K562 (cell line): ENCODE measurements around the gene TMEM245. TPM values are rescaled to one million over a fixed set of nuclear protein-coding genes. Genes with fewer than 3 reads are reported as not detected.

ENCODE experiments used
- CC2D1A ChIP-seq: fragments of 450-650 bp; IDR thresholded peaks from 2 replicates; pipeline ENCODE4 v1.6.1; 2017; ENCODE audit warnings: mild to moderate bottlenecking
- FOXM1 ChIP-seq, 2 experiments: fragments of 450-650 bp in 1 of 2; sonication (generic) in 1 of 2; formaldehyde crosslinking in 1 of 2; IDR thresholded peaks; 2 replicates each; pipeline versions ENCODE4 v1.6.1 to v1.9.0; 2017 to 2022; ENCODE audit warnings: low read depth in 2 of 2, mild to moderate bottlenecking in 2 of 2, missing genetic modification reagents in 1 of 2, moderate library complexity in 1 of 2
- RBM39 ChIP-seq: fragments of 200-400 bp; formaldehyde crosslinking; optimal IDR thresholded peaks from 2 replicates; pipeline ENCODE3; 2018; ENCODE audit warnings: low read depth, low read length
- polyA plus RNA-seq, 8 experiments: library from polyadenylated mRNA; depleted of rRNA in 4 of 8; stranded (reverse) in 5 of 8; unstranded in 3 of 8; fragments of >200 nt; fragmentation: Nextera tagmentation in 2 of 8; fragmentation: Illumina TruSeq in 1 of 8; extraction: Ambion mirVana in 2 of 8; extraction: Trizol in 1 of 8; gene quantifications; 2 replicates each; pipeline versions ENCODE4 v1.2.1 to v1.2.3, GENCODE V29; 2011 to 2014; ENCODE audit warnings: inconsistent platforms in 1 of 8, missing spikeins in 1 of 8
- total RNA-seq, 7 experiments: library from RNA; depleted of rRNA in 6 of 7; stranded (reverse); fragments of >200 nt in 6 of 7; fragmentation: Illumina TruSeq in 2 of 7; extraction: Trizol in 2 of 7; gene quantifications; 2 replicates each; pipeline versions ENCODE4 v1.2.1 to v1.2.3, GENCODE V29; 2011 to 2021; ENCODE audit warnings: low replicate concordance in 1 of 7
- TF ChIP-seq, protein P1 (sequence below), 2 experiments: fragments of 450-650 bp in 1 of 2; sonication (generic) in 1 of 2; formaldehyde crosslinking in 1 of 2; IDR thresholded peaks; 2 replicates each; pipeline versions ENCODE4 v1.7.1 to v1.9.0; 2016 to 2022; ENCODE audit warnings: inconsistent platforms in 1 of 2, mild to moderate bottlenecking in 1 of 2, missing genetic modification reagents in 1 of 2

Gene TMEM245
- total and polyA plus RNA-seq, 9 of the 15 experiments (the other 6 are each of a cell fraction or from before 2014, with no cell fraction given) = 8.5 to 43.2 (median 24.3) TPM

DNA sequence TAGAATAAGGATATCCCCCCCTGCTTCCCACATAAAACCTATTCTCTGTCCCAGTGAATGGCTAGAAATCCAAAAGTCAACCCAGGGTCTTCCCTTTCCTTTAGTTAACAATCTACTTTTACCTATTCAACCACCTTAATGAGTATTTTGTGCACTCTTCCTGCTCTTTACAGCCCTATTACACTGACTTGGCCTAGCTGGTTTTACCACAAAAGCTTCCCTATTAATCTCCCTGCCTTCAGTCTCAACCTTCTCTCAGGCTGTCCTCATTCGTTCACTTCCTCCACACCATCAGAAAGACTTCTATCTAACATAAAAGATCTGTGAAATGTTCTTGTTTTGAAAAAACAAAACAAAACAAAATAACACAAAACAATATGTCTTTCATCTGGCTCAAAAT lies 122.6 kb downstream of the TMEM245 start (continued):
- TF ChIP-seq, protein P1, sequence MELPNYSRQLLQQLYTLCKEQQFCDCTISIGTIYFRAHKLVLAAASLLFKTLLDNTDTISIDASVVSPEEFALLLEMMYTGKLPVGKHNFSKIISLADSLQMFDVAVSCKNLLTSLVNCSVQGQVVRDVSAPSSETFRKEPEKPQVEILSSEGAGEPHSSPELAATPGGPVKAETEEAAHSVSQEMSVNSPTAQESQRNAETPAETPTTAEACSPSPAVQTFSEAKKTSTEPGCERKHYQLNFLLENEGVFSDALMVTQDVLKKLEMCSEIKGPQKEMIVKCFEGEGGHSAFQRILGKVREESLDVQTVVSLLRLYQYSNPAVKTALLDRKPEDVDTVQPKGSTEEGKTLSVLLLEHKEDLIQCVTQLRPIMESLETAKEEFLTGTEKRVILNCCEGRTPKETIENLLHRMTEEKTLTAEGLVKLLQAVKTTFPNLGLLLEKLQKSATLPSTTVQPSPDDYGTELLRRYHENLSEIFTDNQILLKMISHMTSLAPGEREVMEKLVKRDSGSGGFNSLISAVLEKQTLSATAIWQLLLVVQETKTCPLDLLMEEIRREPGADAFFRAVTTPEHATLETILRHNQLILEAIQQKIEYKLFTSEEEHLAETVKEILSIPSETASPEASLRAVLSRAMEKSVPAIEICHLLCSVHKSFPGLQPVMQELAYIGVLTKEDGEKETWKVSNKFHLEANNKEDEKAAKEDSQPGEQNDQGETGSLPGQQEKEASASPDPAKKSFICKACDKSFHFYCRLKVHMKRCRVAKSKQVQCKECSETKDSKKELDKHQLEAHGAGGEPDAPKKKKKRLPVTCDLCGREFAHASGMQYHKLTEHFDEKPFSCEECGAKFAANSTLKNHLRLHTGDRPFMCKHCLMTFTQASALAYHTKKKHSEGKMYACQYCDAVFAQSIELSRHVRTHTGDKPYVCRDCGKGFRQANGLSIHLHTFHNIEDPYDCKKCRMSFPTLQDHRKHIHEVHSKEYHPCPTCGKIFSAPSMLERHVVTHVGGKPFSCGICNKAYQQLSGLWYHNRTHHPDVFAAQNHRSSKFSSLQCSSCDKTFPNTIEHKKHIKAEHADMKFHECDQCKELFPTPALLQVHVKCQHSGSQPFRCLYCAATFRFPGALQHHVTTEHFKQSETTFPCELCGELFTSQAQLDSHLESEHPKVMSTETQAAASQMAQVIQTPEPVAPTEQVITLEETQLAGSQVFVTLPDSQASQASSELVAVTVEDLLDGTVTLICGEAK (IDR thresholded peaks at IDR 0.05) = no peak
- TF ChIP-seq, protein P1 (CRISPR knock-in tag; IDR thresholded peaks at IDR 0.05) = no peak
- TF ChIP-seq RBM39 (no peak), FOXM1 (IDR thresholded peaks at IDR 0.05; ENCODE audit: low read depth) (no peak), FOXM1 (CRISPR knock-in tag; IDR thresholded peaks at IDR 0.05; ENCODE audit: low read depth) (no peak), CC2D1A (no peak)
